Measurements from ENCODE around the gene GPC6. TPM values are rescaled to one million over a fixed set of nuclear protein-coding genes. Genes with fewer than 3 reads are reported as not detected.

GPC6 gene
- total RNA-seq, 2 experiments from 2014 or later, result not detected

DNA sequence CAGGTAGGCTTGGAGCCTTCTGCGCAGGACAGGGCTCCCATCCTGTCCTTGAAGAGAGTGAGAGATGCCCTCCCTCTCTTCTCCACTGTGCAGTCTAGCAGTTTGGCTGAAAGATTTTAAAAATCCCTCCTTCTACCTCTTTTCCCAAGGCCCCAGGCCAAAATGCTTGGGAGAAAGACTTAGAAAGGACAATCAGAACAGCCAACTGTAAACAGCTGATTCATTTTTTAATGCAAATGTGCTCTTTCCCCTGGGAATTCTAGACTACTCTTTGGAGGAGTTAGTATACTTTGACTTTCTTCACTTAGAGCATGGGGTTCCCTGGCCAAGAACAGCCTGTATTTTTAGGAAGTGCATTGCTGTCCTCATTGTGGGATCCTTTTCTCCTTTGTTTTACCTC, 398.9 kb downstream of the GPC6 start:
- Histone ChIP-seq H3K9me3 (ENCODE audit: low read length) (no peaks in the 10 kb centered on the region), H3K36me3 (ENCODE audit: insufficient read depth, low read length) (no peaks in the 10 kb centered on the region), H3K4me3 (ENCODE audit: low read depth, low read length, poor library complexity, severe bottlenecking) (no peak overlapping the region), H3K4me1 (ENCODE audit: insufficient read depth, low read length, poor library complexity, severe bottlenecking) (no peaks in the 10 kb centered on the region), H3K79me2 (ENCODE audit: insufficient read depth, low read depth, low read length) (no peaks in the 10 kb centered on the region), H3K9me2 (ENCODE audit: insufficient read depth, low read length) (no peaks in the 10 kb centered on the region), H4K20me1 (ENCODE audit: insufficient read depth, low read length) (no peaks in the 10 kb centered on the region), H3K4me2 (ENCODE audit: low read length) (no peak overlapping the region), H3K27ac (ENCODE audit: low read depth, low read length, poor library complexity, severe bottlenecking) (no peak overlapping the region), H2AFZ (ENCODE audit: low read length) (no peak overlapping the region)
- BruUV-seq (replicated peaks), result no TSS peak
- CTCF ChIA-PET (ENCODE audit: unreplicated experiment), result no interaction called here
- intact Hi-C loops (cut with micrococcal nuclease; ENCODE audit: unreplicated experiment), result no loop called here
- TF ChIP-seq, protein P1, sequence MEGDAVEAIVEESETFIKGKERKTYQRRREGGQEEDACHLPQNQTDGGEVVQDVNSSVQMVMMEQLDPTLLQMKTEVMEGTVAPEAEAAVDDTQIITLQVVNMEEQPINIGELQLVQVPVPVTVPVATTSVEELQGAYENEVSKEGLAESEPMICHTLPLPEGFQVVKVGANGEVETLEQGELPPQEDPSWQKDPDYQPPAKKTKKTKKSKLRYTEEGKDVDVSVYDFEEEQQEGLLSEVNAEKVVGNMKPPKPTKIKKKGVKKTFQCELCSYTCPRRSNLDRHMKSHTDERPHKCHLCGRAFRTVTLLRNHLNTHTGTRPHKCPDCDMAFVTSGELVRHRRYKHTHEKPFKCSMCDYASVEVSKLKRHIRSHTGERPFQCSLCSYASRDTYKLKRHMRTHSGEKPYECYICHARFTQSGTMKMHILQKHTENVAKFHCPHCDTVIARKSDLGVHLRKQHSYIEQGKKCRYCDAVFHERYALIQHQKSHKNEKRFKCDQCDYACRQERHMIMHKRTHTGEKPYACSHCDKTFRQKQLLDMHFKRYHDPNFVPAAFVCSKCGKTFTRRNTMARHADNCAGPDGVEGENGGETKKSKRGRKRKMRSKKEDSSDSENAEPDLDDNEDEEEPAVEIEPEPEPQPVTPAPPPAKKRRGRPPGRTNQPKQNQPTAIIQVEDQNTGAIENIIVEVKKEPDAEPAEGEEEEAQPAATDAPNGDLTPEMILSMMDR (conservative IDR thresholded peaks at IDR 0.05; ENCODE audit: low read length), result no peak
- no peak for TF ChIP-seq EZH2phosphoT487 (IDR thresholded peaks at IDR 0.05; ENCODE audit: borderline replicate concordance, low read depth, low read length)
- no peak for DNase-seq (ENCODE audit: low spot score)
- POLR2A ChIA-PET, result no interaction called here

DNA sequence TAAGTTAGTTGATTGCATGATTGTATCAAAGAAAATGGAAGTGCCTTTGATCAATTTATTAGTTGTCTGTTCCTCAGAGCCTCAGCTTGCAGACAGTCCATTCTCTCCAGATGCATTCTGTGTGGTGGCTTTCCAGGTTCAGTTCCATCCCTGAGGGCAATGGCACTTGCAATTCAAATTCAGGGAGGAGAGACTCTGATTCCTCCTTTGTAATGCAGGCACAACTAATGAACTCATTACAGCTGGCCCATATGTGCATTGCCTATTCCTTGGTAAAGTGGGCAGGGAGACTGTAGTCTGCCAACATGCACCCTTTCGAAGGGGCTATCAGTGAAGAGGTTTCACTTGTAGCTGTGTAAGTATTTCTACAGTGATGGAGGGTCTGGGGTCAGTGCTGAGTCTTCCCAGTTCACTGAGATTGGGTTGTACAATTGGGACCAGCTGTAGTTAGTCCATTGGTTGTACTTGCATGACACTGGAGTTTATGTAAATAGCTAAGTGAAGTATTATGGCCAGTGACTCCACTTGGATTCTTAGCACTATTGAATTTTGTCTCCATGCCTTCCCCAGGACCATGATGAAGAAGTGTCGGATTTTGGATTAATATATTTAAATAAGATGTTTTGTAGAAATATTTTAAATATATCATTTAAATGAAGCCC, 401.7 kb downstream of the GPC6 start:
- POLR2A ChIA-PET, result no interaction called here
- no peaks in the 10 kb centered on the region for H3K36me3 ChIP-seq (ENCODE audit: insufficient read depth, low read length)
- BruUV-seq (replicated peaks), result no TSS peak
- no peak overlapping the region for H3K4me3 ChIP-seq (ENCODE audit: low read depth, low read length, poor library complexity, severe bottlenecking)
- H3K27ac ChIP-seq (ENCODE audit: low read depth, low read length, poor library complexity, severe bottlenecking), result no peak overlapping the region
- no peaks in the 10 kb centered on the region for H3K79me2 ChIP-seq (ENCODE audit: insufficient read depth, low read depth, low read length)
- H2AFZ ChIP-seq (ENCODE audit: low read length), result no peak overlapping the region
- H3K4me1 ChIP-seq (ENCODE audit: insufficient read depth, low read length, poor library complexity, severe bottlenecking), result no peaks in the 10 kb centered on the region
- no peak overlapping the region for H3K4me2 ChIP-seq (ENCODE audit: low read length)
- CTCF ChIA-PET (ENCODE audit: unreplicated experiment), result no interaction called here
- H4K20me1 ChIP-seq (ENCODE audit: insufficient read depth, low read length), result no peaks in the 10 kb centered on the region
- H3K9me2 ChIP-seq (ENCODE audit: insufficient read depth, low read length), result no peaks in the 10 kb centered on the region
- H3K9me3 ChIP-seq (ENCODE audit: low read length), result no peaks in the 10 kb centered on the region
- intact Hi-C loops (cut with micrococcal nuclease; ENCODE audit: unreplicated experiment), result no loop called here
- TF ChIP-seq EZH2phosphoT487 (IDR thresholded peaks at IDR 0.05; ENCODE audit: borderline replicate concordance, low read depth, low read length), result no peak
- TF ChIP-seq, protein P1 (conservative IDR thresholded peaks at IDR 0.05; ENCODE audit: low read length), result no peak
- no peak for DNase-seq (ENCODE audit: low spot score)

- ChIA-PET CTCF (ENCODE audit: unreplicated experiment) (no interaction called here), POLR2A (no interaction called here)
- H3K36me3 ChIP-seq (ENCODE audit: insufficient read depth, low read length), result no peaks in the 10 kb centered on the region
- BruUV-seq (replicated peaks), result no TSS peak
- no peak for DNase-seq (ENCODE audit: low spot score)
- H4K20me1 ChIP-seq (ENCODE audit: insufficient read depth, low read length), result no peaks in the 10 kb centered on the region
- intact Hi-C loops (cut with micrococcal nuclease; ENCODE audit: unreplicated experiment), result no loop called here
- H3K27ac ChIP-seq (ENCODE audit: low read depth, low read length, poor library complexity, severe bottlenecking), result no peak overlapping the region
- no peaks in the 10 kb centered on the region for H3K9me3 ChIP-seq (ENCODE audit: low read length)
- H3K4me2 ChIP-seq (ENCODE audit: low read length), result no peak overlapping the region
- H3K9me2 ChIP-seq (ENCODE audit: insufficient read depth, low read length), result no peaks in the 10 kb centered on the region
- H3K4me1 ChIP-seq (ENCODE audit: insufficient read depth, low read length, poor library complexity, severe bottlenecking), result no peaks in the 10 kb centered on the region
- no peak overlapping the region for H3K4me3 ChIP-seq (ENCODE audit: low read depth, low read length, poor library complexity, severe bottlenecking)
- no peaks in the 10 kb centered on the region for H3K79me2 ChIP-seq (ENCODE audit: insufficient read depth, low read depth, low read length)
- no peak for TF ChIP-seq EZH2phosphoT487 (IDR thresholded peaks at IDR 0.05; ENCODE audit: borderline replicate concordance, low read depth, low read length)
- TF ChIP-seq, protein P1 (conservative IDR thresholded peaks at IDR 0.05; ENCODE audit: low read length), result no peak
- no peak overlapping the region for H2AFZ ChIP-seq (ENCODE audit: low read length)
Observed at GRCh38 chr13:93635616-93636032, 409.0 kb downstream of the GPC6 start.

Data from OCI-LY7 (cell line).